ENCODE measurements around the gene SIVA1.

GRCh38 chr14:104735830-104736642 is 16.9 kb upstream of the SIVA1 start:
- TF ChIP-seq FOXK2 (IDR thresholded peaks at IDR 0.05) (no peak), SP1 (IDR thresholded peaks at IDR 0.05) (no peak), HDGF (IDR thresholded peaks at IDR 0.05; ENCODE audit: borderline replicate concordance) (no peak), FOXM1 (IDR thresholded peaks at IDR 0.05; ENCODE audit: borderline replicate concordance) (no peak), ZNF384 (IDR thresholded peaks at IDR 0.05) (no peak), ELF4 (IDR thresholded peaks at IDR 0.05) (no peak)
